Subcutaneous adipose tissue (tissue), 4 donors: Measurements from ENCODE around the gene PAQR5. TPM values are rescaled to one million over a fixed set of nuclear protein-coding genes. Genes with fewer than 3 reads are reported as not detected.

ENCODE experiments used
- total RNA-seq, 4 donors: library from RNA; depleted of rRNA; stranded (reverse); fragments of >200 nt; gene quantifications; one replicate each; pipeline ENCODE4 v1.1.0, GENCODE V29; 2016
- TF ChIP-seq, protein P1 (sequence below): fragments of 450-650 bp; IDR thresholded peaks from one replicate; pipeline ENCODE4 v1.5.1; 2016; ENCODE audit warnings: low read depth, mild to moderate bottlenecking, control low read depth, antibody characterized with exemption, moderate library complexity

The PAQR5 gene
- total RNA-seq, 4 donors from 2014 or later, result 0.38 to 23.5 (median 2.2) TPM

DNA sequence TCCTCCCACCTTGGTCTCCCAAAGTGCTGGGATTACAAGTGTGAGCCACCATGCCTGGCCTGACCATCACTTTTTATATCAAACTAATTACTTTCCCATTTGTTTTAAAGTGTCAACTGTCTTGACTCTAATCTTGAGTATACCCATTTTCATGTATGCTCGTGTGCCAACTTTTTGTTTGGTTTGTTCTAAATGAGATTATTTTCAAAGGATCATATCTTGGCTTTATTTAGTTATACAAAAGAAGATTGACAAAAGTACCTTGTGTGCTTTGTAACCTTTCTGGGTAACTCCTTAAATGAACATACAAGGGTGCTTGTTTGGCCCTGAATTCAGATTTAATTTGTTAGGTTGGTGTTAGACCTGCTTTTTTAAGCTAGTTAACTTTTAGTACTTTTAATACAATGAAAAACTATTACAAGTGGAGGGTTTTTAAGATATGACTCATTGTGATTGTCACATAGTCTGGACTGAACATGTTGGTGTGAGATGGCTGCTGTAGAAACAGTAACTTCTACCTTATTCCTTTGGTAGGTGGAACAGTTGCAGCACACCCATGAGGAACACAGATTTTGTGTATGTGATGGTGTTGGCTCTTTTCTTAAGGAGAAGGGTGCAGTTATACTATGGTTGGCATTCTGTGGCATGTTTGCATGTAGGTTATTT lies 126.2 kb downstream of the PAQR5 start:
- TF ChIP-seq, protein P1, sequence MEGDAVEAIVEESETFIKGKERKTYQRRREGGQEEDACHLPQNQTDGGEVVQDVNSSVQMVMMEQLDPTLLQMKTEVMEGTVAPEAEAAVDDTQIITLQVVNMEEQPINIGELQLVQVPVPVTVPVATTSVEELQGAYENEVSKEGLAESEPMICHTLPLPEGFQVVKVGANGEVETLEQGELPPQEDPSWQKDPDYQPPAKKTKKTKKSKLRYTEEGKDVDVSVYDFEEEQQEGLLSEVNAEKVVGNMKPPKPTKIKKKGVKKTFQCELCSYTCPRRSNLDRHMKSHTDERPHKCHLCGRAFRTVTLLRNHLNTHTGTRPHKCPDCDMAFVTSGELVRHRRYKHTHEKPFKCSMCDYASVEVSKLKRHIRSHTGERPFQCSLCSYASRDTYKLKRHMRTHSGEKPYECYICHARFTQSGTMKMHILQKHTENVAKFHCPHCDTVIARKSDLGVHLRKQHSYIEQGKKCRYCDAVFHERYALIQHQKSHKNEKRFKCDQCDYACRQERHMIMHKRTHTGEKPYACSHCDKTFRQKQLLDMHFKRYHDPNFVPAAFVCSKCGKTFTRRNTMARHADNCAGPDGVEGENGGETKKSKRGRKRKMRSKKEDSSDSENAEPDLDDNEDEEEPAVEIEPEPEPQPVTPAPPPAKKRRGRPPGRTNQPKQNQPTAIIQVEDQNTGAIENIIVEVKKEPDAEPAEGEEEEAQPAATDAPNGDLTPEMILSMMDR, result no peak

- TF ChIP-seq, protein P1, result no peak
Observed at GRCh38 chr15:69433831-69434230, 135.1 kb downstream of the PAQR5 start.

GRCh38 chr15:69434238-69434637 lies 135.5 kb downstream of the PAQR5 start:
- TF ChIP-seq, protein P1, result no peak

- TF ChIP-seq, protein P1, result no peak
Observed at GRCh38 chr15:69434679-69435078, 136.0 kb downstream of the PAQR5 start.

DNA sequence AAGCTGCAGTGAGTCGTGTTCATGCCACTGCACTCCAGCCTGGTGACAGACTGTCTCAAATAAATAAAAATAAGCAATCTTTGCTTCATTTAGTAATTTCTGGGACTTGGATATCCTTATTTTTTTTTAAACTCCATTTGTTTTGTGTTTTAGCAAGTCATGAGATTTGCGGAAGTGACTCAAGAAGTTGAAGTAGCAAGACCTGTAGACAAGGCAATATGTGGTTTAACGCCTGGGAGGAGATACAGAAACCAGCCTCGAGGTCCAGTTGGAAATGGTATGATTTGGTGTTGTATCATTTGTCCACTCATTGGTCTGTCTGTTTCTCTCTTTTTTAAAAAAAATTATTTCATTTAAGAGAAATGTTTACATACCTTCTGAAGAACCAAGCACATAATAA lies 137.3 kb downstream of the PAQR5 start:
- TF ChIP-seq, protein P1, result no peak

- TF ChIP-seq, protein P1, result no peak
Observed at GRCh38 chr15:69436951-69437350, 138.2 kb downstream of the PAQR5 start.

GRCh38 chr15:69439623-69440022 lies 140.9 kb downstream of the PAQR5 start:
- TF ChIP-seq, protein P1, result no peak
